Measurements from ENCODE around the gene NEURL4.
"Not testable (repeated sequence)": the region's sequence is repeated elsewhere in the genome, so short reads cannot be mapped to it uniquely, and the experiment has no call there.

Gene NEURL4

DNA sequence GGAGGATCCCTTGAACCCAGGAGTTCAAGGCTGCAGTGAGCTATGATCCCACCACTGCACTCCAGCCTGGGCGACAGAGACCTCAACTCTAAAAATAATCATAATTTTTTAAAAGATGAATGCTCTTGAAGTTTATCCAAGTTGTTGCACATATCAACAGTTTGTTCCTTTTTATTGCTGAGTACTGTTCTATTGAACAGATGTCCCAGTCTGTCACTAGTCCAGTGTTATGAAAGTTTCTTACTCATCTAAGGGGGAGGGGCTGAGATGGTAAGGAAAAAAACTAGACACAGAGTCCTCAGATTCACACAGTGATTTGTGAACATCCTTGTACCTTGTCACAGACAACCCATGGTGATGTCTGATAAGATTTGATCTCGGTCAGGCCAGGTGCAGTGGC is 11.0 kb upstream of the NEURL4 start:
- Mint-ChIP-seq H3K9me3 (no peaks in the 10 kb centered on the region), H3K4me3 (no peak overlapping the region), H3K27me3 (no peaks in the 10 kb centered on the region), H3K27ac (ENCODE audit: low read depth) (peak overlapping the region; percentile 11), H3K4me1 (peaks cover 48% of the 10 kb centered on the region), H3K36me3 (ENCODE audit: insufficient read depth) (peaks cover 47% of the 10 kb centered on the region)
- ATAC-seq (replicated peaks; ENCODE audit: extremely low read depth, poor library complexity, severe bottlenecking) (no peak), DNase-seq (ENCODE audit: low spot score in 2 of 2) (no peak)

DNA sequence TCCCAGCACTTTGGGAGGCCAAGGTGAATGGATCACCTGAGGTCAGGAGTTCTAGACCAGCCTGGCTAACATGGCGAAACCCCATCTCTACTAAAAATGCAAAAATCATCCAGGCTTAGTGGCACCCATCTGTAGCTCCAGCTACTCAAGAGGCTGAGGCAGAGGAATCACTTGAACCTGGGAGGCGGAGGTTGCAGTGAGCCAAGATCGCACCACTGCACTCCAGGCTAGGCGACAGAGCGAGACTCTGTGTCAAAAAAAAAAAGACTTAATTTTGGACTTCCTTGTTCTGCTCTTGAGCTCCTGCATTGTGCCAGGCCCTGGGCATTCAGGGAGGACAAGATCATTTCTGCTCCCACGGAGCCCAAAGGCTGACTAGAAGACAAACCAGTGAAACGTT is 8.5 kb upstream of the NEURL4 start:
- H3K4me1 Mint-ChIP-seq: peaks cover 50% of the 10 kb centered on the region
- DNase-seq (ENCODE audit: low spot score in 2 of 2): not testable (repeated sequence)

DNA sequence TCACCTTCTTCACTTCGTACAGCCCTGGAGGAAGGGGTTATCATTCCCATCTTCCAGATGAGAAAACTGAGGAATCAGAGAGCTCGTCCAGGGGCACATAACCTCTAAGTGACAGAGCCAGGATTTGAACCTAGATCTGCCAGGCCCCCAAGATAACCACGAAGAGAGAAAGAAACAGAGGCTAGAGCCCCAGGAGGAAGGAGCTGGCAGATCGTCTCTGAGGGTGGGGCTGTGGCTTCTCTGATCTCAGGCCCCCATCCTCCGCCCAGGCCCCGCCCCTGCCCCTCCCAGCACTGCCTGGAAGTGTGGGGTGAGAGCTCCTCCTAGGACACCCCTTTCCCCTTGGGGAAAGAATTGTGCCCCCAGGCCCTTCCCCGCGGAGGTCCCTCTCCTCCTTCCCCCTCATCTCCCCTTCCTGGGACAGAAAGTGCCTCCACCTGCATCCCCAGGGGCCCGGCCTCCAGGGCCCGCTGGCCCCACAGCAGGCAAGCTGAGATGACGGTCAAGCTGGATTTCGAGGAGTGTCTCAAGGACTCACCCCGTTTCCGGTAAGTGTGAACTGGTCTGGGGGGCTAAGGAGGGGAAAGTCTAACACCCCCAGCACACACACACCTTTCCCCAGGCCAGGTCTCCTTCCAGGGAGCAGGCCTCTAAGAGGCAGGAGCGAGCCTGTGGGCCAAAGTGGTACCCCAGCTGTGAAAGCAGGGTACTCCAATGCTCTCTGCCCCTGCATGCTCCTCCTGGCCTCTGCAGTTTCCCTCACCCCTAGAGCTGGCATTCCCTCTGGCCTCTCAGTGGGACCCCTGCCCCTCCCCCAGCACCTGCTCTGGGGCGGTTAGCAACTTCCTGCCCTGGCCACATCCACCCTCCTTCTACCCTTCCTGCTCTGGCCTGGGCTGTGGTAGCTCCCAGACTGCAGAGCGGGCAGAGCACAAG is 7.4 kb upstream of the NEURL4 start, which contains the start of gene ACAP1:
Gene ACAP1 (plus strand): TSS at position 290 of the 936 bp plus-strand sequence. CDS start 206 bp downstream, at position 496.
- DNase-seq (ENCODE audit: low spot score in 2 of 2): peak in 1 of 2 donors; percentile 61

More for the DNA sequence above, 8.5 kb upstream of the NEURL4 start:
- H3K4me3 Mint-ChIP-seq: peak overlapping the region; percentile 92
- peaks cover 36% of the 10 kb centered on the region for H3K36me3 Mint-ChIP-seq (ENCODE audit: insufficient read depth)
- H3K9me3 Mint-ChIP-seq; H3K27me3 Mint-ChIP-seq; ATAC-seq (replicated peaks; ENCODE audit: extremely low read depth, poor library complexity, severe bottlenecking): not testable (repeated sequence)
- H3K27ac Mint-ChIP-seq (ENCODE audit: low read depth): peak overlapping the region; percentile 77

DNA sequence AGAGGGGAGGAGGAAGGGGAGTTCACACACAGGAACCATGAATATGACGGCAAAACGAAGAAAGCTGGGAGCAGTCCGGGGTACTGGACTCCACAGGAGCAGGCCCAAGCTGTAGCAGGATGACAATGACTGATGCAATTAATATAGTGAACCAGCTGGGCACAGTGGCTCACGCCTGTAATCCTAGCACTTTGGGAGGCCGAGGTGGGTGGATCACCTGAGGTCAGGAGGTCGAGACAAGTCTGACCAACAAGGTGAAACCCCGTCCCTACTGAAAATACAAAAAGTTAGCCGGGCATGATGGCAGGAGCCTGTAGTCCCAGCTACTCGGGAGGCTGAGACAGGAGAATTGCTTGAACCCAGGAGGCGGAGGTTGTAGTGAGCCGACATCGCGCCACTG is 6.6 kb upstream of the NEURL4 start:
- Mint-ChIP-seq H3K4me1 (peaks cover 49% of the 10 kb centered on the region), H3K36me3 (ENCODE audit: insufficient read depth) (peaks cover 26% of the 10 kb centered on the region), H3K27ac (ENCODE audit: low read depth) (peak overlapping the region; percentile 77), H3K4me3 (peak overlapping the region; percentile 92)
- ATAC-seq (replicated peaks; ENCODE audit: extremely low read depth, poor library complexity, severe bottlenecking); H3K27me3 Mint-ChIP-seq; DNase-seq (ENCODE audit: low spot score in 2 of 2); H3K9me3 Mint-ChIP-seq: not testable (repeated sequence)

More for the DNA sequence above, 7.4 kb upstream of the NEURL4 start, which contains the start of gene ACAP1:
- peak; percentile 98 for ATAC-seq (replicated peaks; ENCODE audit: extremely low read depth, poor library complexity, severe bottlenecking)
- Mint-ChIP-seq H3K36me3 (ENCODE audit: insufficient read depth) (peaks cover 28% of the 10 kb centered on the region), H3K4me1 (peaks cover 52% of the 10 kb centered on the region), H3K27me3 (no peaks in the 10 kb centered on the region), H3K4me3 (peak within 1 kb of the TSS; percentile 92), H3K9me3 (no peaks in the 10 kb centered on the region), H3K27ac (ENCODE audit: low read depth) (peak within 1 kb of the TSS; percentile 77)

DNA sequence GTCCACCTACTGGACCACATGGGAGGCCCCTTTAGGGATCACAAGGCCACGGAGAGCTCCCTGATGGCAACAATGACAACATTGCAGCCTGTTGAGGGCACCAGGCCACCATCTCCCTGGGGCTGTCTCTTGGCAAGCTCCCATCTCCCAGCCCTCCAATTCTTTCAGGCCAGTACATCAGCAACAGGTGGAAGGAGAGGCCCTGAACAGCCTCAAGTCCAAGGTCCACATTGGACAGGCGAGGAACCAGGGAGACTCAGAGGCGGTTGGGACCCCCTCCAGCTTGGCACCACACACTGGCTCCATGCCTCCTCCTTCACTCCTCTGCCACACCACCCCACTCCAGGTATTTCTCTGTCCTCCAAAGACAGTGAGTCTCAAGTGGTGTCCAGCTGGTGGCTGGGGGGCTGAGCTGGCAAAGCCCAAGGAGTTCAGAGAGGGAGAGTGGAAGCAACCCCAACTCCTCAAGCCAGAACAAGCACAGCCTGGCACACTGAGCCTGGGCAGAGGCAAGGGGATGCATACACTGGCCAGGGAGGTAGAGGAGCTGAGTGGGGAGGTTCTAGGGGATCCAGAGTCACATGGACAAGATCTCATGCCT is 5.9 kb upstream of the NEURL4 start:
- H3K4me3 Mint-ChIP-seq: peak overlapping the region; percentile 92
- H3K36me3 Mint-ChIP-seq (ENCODE audit: insufficient read depth): peaks cover 23% of the 10 kb centered on the region
- H3K4me1 Mint-ChIP-seq: peaks cover 49% of the 10 kb centered on the region
- ATAC-seq (replicated peaks; ENCODE audit: extremely low read depth, poor library complexity, severe bottlenecking) (no peak), DNase-seq (ENCODE audit: low spot score in 2 of 2) (no peak)
- peak overlapping the region; percentile 77 for H3K27ac Mint-ChIP-seq (ENCODE audit: low read depth)
- no peaks in the 10 kb centered on the region for H3K9me3 Mint-ChIP-seq
- no peaks in the 10 kb centered on the region for H3K27me3 Mint-ChIP-seq

DNA sequence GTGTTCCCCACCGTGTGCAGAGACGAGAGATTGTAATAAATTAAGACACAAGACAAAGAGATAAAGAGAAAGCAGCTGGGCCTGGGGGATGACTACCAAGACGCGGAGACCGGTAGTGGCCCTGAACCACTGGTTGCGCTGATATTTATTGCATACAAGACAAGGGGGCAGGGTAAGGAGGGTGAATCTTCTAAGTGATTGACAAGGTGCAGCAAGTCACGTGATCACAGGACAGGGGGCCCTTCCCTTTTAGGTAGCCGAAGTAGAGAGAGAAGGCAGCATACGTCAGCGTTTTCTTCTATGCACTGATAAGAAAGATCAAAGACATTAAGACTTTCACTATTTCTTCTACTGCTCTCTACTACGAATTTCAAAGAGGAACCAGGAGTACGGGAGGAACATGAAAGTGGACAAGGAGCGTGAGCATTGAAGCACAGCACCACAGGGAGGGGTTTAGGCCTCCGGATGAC is 3.5 kb upstream of the NEURL4 start:
- not testable (repeated sequence) for H3K27ac Mint-ChIP-seq (ENCODE audit: low read depth); DNase-seq (ENCODE audit: low spot score in 2 of 2); H3K9me3 Mint-ChIP-seq; ATAC-seq (replicated peaks; ENCODE audit: extremely low read depth, poor library complexity, severe bottlenecking); H3K27me3 Mint-ChIP-seq
- H3K4me3 Mint-ChIP-seq: peak overlapping the region; percentile 33
- peaks cover 16% of the 10 kb centered on the region for H3K36me3 Mint-ChIP-seq (ENCODE audit: insufficient read depth)
- peaks cover 57% of the 10 kb centered on the region for H3K4me1 Mint-ChIP-seq

DNA sequence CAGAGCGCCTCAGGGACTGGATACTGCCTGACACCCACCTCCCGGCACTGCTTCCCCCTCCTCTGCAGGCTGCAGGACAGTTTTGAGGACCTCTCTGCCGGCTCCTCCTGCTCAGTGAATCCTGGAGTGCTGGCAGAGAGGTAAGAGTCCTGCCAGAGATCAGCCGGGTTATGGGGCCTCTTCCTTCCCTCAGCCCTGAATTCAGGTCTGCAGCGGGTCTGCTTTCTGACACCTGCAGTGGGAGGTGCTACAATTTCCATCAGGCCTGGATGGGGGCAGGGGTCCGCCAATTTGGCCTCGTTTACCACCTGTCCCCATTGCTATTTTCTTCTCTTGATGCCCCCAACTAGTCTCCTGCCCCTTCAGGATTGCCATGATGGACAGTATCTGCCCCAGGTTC is 3.0 kb upstream of the NEURL4 start:
- Mint-ChIP-seq H3K4me1 (peaks cover 51% of the 10 kb centered on the region), H3K9me3 (no peaks in the 10 kb centered on the region), H3K36me3 (ENCODE audit: insufficient read depth) (peaks cover 14% of the 10 kb centered on the region), H3K4me3 (peak overlapping the region; percentile 33), H3K27me3 (no peaks in the 10 kb centered on the region), H3K27ac (ENCODE audit: low read depth) (no peak overlapping the region)
- DNase-seq (ENCODE audit: low spot score in 2 of 2) (no peak), ATAC-seq (replicated peaks; ENCODE audit: extremely low read depth, poor library complexity, severe bottlenecking) (no peak)

DNA sequence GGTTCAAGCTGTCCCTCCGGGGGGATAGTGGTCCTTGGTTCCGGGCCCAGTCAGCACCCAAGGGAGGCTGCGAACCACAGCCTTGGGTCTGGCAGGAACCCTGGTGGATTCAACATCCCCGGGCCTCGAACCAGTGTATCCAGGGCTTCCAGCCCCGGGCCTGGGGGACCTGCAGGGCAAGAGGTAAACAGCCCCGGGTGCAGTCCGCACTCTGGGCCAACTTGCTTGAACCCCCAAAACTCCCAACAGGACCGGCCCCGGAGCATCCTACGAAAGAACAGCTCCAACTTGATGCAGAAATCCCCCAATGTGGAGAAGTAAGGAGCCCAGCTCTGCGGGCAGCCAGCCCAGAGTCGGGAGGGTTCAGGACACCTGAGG is 1.5 kb upstream of the NEURL4 start:
- no peaks in the 10 kb centered on the region for H3K9me3 Mint-ChIP-seq
- H3K4me3 Mint-ChIP-seq: peak overlapping the region; percentile 93
- no peaks in the 10 kb centered on the region for H3K27me3 Mint-ChIP-seq
- H3K27ac Mint-ChIP-seq (ENCODE audit: low read depth): no peak overlapping the region
- H3K36me3 Mint-ChIP-seq (ENCODE audit: insufficient read depth): peaks cover 15% of the 10 kb centered on the region
- H3K4me1 Mint-ChIP-seq: peaks cover 40% of the 10 kb centered on the region
- no peak for DNase-seq (ENCODE audit: low spot score in 2 of 2)
- ATAC-seq (replicated peaks; ENCODE audit: extremely low read depth, poor library complexity, severe bottlenecking): no peak

DNA sequence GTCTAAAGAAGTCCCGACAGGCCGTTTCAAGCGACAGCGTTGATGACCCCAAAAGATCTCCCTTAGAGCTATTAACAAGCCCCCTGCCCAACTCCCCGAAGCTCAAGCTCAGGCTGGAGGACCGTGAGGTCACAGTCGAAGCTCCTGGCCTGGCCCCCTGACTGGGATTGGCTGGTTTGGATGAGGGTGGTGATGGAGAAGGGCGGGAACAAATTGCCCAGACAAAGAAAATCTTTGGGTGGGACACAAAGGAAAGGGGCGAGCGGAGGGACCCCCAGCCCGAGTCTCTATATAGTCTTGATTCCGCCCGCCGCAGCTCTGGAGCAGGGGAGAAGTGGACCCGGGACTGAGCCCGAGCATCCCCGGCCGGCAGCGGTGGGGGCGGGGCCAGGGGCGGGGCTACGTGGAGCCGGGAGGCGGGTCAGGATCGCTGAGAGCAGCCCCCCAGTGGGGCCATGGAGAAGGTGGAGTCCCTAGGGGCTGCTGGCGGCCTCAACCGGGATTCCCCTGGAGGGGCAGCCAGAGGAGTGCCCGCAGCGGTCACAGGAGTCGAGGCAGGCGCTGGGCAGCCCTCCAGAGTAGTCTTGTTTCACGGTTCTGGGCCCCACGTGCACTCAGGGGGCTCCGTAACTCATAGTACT is 982 bp upstream of the NEURL4 start:
- peak; percentile 75 for ATAC-seq (replicated peaks; ENCODE audit: extremely low read depth, poor library complexity, severe bottlenecking)
- H3K27ac Mint-ChIP-seq (ENCODE audit: low read depth): peak overlapping the region; percentile 95
- peak overlapping the region; percentile 93 for H3K4me3 Mint-ChIP-seq
- peaks cover 12% of the 10 kb centered on the region for H3K36me3 Mint-ChIP-seq (ENCODE audit: insufficient read depth)
- DNase-seq (ENCODE audit: low spot score in 2 of 2): no peak
- H3K4me1 Mint-ChIP-seq: peaks cover 35% of the 10 kb centered on the region
- no peaks in the 10 kb centered on the region for H3K27me3 Mint-ChIP-seq
- H3K9me3 Mint-ChIP-seq: no peaks in the 10 kb centered on the region

DNA sequence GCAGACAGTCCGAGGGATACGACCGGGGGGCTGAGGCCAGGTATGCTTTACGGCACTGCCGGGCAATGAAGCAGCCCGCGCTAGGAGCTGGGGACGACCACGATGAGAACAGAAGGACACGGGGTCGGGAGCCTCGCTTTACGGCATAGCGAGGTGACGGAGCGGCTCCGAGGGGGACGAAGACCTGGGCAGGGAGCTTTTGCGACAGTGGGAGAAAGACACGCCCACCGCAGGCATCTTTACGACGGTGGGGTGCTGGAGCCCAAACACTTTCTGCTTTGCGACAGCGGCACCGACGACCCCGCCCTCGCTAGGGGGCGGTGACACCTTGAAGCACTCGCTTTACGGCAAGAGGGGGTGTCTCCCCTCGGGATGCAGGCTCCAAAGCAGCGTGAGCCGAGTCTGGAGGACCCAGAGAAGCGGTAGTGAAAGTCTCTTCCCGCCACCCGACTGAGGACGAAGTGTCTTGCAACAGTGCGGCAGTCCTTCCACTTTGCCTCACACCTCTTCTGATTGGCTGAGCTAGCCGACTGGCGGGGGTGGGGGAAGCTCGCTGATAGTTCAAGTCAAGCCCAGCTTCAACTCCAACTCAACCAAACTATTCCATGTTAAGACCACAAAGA is 350 bp upstream of the NEURL4 start:
- ATAC-seq (replicated peaks; ENCODE audit: extremely low read depth, poor library complexity, severe bottlenecking) (peak; percentile 62), DNase-seq (ENCODE audit: low spot score in 2 of 2) (peak; percentile 90 to 94)
- Mint-ChIP-seq H3K36me3 (ENCODE audit: insufficient read depth) (peaks cover 12% of the 10 kb centered on the region), H3K4me1 (peaks cover 34% of the 10 kb centered on the region), H3K9me3 (no peaks in the 10 kb centered on the region), H3K4me3 (peak overlapping the region; percentile 93), H3K27ac (ENCODE audit: low read depth) (peak overlapping the region; percentile 95), H3K27me3 (no peaks in the 10 kb centered on the region)

DNA sequence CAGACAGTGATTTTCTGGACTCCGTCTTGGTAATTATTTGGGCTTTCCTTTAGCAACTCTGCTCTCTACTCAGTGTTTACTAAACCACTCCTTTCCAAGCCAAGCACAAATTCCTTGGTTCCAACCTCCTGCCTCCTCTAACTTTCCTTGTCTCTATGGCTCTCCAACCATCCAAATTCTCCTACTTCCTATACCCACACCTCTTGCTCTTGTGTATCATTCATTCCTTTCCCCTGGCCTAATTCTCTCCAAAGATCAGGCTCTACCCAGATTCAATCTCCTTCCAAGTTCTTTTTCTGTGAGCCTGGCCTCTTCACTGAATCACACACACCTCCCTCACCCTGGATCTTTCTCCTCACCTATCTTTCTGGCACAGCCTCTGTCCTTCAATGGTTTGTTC is 1.1 kb downstream of the NEURL4 start:
- Mint-ChIP-seq H3K27me3 (no peaks in the 10 kb centered on the region), H3K4me1 (peaks cover 34% of the 10 kb centered on the region), H3K9me3 (no peaks in the 10 kb centered on the region), H3K4me3 (peak overlapping the region; percentile 93), H3K36me3 (ENCODE audit: insufficient read depth) (peaks cover 13% of the 10 kb centered on the region), H3K27ac (ENCODE audit: low read depth) (peak overlapping the region; percentile 17)
- DNase-seq (ENCODE audit: low spot score in 2 of 2): no peak
- no peak for ATAC-seq (replicated peaks; ENCODE audit: extremely low read depth, poor library complexity, severe bottlenecking)

DNA sequence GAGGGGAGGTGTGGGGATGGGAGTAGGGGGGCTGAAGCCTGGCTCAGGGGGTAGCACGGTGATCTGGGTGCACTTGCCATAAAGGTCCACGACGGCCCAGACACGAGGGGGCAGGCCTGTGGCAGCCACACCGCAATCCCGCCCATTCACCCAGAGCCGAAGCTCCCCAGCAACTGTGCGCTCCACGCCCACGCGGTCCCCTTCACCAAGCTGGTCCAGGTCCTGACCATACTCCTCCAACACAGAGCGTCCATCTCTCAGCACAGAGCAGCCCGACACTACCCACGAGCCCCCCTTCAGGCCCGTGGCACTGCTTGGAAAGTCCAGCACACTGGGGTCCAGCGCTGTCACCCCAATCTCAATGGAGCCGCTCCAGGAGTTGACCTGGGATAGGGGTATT is 1.6 kb downstream of the NEURL4 start:
- Mint-ChIP-seq H3K4me1 (peaks cover 31% of the 10 kb centered on the region), H3K27ac (ENCODE audit: low read depth) (no peak overlapping the region), H3K27me3 (no peaks in the 10 kb centered on the region), H3K4me3 (no peak overlapping the region), H3K36me3 (ENCODE audit: insufficient read depth) (peaks cover 12% of the 10 kb centered on the region), H3K9me3 (no peaks in the 10 kb centered on the region)
- no peak for DNase-seq (ENCODE audit: low spot score in 2 of 2)
- no peak for ATAC-seq (replicated peaks; ENCODE audit: extremely low read depth, poor library complexity, severe bottlenecking)
